Measurements from ENCODE around the gene PLXNA2.

GRCh38 chr1:208033236-208033635, 210.9 kb downstream of the PLXNA2 start:
- TF ChIP-seq EZH2 (conservative IDR thresholded peaks at IDR 0.05; ENCODE audit: low read depth, low read length) (no peak), RFXAP (CRISPR knock-in tag; IDR thresholded peaks at IDR 0.05; ENCODE audit: borderline replicate concordance) (no peak), YY1 (IDR thresholded peaks at IDR 0.05; ENCODE audit: insufficient read depth, insufficient replicate concordance, low read depth, low read length) (no peak), SIN3A (IDR thresholded peaks at IDR 0.05; ENCODE audit: borderline replicate concordance, low read depth, low read length) (no peak), MAX (IDR thresholded peaks at IDR 0.05) (no peak), SMAD1 (CRISPR knock-in tag; IDR thresholded peaks at IDR 0.05; ENCODE audit: borderline replicate concordance, low read depth) (no peak), TEAD2 (CRISPR knock-in tag; IDR thresholded peaks at IDR 0.05) (no peak), ZBTB26 (CRISPR knock-in tag; IDR thresholded peaks at IDR 0.05; ENCODE audit: borderline replicate concordance) (no peak), CBFB (CRISPR knock-in tag; IDR thresholded peaks at IDR 0.05) (no peak), ZFP91 (CRISPR knock-in tag; IDR thresholded peaks at IDR 0.05; ENCODE audit: borderline replicate concordance) (no peak), JUN (CRISPR knock-in tag; IDR thresholded peaks at IDR 0.05) (no peak), ZBTB7B (CRISPR knock-in tag; IDR thresholded peaks at IDR 0.05) (no peak), ETS1 (CRISPR knock-in tag; IDR thresholded peaks at IDR 0.05) (no peak), ZNF761 (CRISPR knock-in tag; conservative IDR thresholded peaks at IDR 0.05) (no peak)

All from HepG2 (cell line).